HG03066 (cell line): Measurements from ENCODE around the gene FBRS.
"Not testable (repeated sequence)": the region's sequence is repeated elsewhere in the genome, so short reads cannot be mapped to it uniquely, and the experiment has no call there.

Experiments
- ATAC-seq: cut with Tn5 transposase; IDR thresholded peaks from one replicate; pipeline ENCODE4 v1.9.1; 2021; ENCODE audit warnings: low read depth; ENCODE audit not compliant: unreplicated experiment

The FBRS gene

GRCh38 chr16:30697264-30698138, 39.3 kb downstream of the FBRS start:
- peak; percentile 76 for ATAC-seq

- ATAC-seq: peak; percentile 65
These were observed 40.0 kb downstream of the FBRS start for GRCh38 chr16:30698139-30698815.

GRCh38 chr16:30698816-30699614, 40.8 kb downstream of the FBRS start, which contains the start of gene SRCAP:
TSS of gene SRCAP (plus strand) at chr16:30699171. CDS start at chr16:30700825, 1,654 bp downstream.
- ATAC-seq: peak; percentile 36

GRCh38 chr16:30699615-30700099, 41.4 kb downstream of the FBRS start:
- no peak for ATAC-seq

DNA sequence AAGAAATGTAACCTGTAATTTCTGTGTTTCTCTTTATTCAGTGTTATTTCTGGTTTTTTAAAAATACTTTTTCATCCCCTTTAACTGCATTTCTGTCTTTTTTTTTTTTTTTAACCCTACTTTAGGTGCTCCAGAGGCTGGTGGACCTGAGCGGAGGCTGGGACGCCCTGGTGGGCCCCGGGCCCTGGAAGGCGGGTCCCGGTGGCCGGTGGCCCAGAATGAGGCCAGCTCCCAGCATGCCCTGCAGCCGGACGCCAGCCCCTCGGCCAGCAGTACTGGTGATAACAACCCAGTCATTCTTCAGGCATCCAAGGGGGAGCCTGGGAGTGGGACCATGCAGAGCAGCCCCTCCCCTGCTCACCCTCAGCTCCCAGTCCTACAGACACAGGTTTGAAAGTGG, 42.3 kb downstream of the FBRS start:
- no peak for ATAC-seq

DNA sequence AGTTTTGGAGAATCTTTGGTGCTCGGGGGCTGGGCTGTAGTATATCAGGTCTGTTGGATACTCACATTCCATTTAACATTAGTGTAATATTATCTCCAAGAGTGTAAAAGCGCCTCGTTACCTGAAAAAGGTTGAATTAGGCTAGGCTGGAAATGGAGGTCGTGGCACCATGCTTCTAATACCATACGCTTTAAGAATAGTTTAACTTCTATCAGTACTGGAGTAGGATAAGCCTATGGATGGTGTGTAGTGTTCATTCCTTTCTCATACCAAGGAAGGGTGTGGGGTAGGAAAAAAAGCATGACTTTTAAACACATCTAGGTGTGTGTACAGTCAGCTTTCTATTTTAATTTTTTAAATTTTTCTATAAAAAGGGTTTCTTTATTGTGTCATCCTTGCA, 42.7 kb downstream of the FBRS start:
- no peak for ATAC-seq

DNA sequence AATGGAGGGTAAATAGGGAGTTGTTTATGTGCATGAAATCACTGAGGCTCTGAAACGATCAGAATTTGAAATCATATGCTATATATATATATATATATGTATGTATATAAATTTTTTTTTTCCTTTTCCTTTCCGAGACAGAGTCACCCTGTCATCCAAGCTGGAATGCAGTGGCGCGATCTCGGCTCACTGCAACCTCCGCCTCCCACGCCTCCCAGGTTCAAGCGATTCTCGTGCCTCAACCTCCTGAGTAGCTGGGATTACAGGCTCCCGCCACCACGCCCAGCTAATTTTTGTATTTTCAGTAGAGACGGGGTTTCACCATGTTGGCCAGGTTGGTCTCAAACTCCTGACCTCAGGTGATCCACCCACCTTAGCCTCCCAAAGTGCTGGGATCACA, 44.8 kb downstream of the FBRS start:
- not testable (repeated sequence) for ATAC-seq

GRCh38 chr16:30703971-30704370, 45.7 kb downstream of the FBRS start:
- ATAC-seq: no peak

DNA sequence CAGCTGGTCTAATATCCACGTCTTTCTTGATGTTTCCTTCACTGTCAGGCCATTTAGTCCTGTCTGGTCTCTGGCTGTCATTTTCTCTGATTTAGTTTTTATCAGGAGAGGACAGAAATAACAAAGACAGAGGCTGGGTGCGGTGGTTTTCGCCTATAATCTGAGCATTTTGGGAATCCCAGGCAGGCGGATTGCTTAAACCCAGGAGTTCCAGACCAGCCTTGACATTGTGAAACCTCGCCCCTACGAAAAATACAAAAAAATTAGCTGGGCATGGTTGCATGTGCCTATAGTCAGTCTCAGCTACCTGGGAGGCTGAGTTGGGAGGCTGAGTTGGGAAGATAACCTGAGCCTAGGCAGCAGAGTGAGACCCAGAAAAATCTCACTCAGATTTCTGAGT, 47.8 kb downstream of the FBRS start:
- no peak for ATAC-seq

- no peak for ATAC-seq
These were observed 52.7 kb downstream of the FBRS start for GRCh38 chr16:30710971-30711370.

DNA sequence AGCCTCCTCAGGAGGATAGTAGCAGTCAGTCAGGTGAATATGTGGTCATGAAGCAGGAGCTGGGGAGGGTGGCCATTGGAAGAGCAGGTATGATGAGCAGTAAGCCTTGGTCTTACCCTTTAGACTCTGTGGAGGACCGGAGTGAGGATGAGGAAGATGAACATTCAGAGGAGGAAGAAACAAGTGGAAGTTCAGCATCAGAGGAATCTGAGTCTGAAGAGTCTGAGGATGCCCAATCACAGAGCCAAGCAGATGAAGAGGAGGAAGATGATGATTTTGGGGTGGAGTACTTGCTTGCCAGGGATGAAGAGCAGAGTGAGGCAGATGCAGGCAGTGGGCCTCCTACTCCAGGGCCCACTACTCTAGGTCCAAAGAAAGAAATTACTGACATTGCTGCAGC, 53.5 kb downstream of the FBRS start:
- ATAC-seq: no peak

GRCh38 chr16:30715750-30716445, 57.7 kb downstream of the FBRS start:
- no peak for ATAC-seq

DNA sequence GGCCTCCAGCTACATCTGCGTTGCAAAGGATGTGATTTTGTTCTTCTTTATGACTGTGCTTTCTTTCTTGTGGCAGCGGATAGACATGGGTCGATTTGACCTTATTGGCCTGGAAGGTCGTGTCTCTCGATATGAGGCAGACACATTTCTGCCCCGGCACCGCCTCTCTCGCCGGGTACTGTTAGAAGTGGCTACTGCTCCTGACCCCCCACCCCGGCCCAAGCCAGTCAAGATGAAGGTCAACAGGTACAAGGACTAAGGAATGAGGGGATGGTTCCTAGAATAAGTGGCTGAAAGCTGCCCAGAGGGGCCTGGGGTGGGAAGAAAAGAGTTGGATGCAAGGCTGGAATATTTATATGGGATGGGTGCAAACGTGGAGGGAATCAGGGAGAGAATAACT, 61.9 kb downstream of the FBRS start:
- ATAC-seq: no peak
